AG09319 (cell line): Measurements from ENCODE around the gene TJAP1.
"Not testable (repeated sequence)": the region's sequence is repeated elsewhere in the genome, so short reads cannot be mapped to it uniquely, and the experiment has no call there.

Experiments used
- DNase-seq: peaks from one replicate; pipeline ENCODE4 v3.0.0-alpha.2; 2010; ENCODE audit warnings: low read depth; ENCODE audit errors: extremely low read depth
- TF ChIP-seq, protein P1 (sequence below): IDR thresholded peaks from 2 replicates; pipeline ENCODE4 v1.5.1; 2011; ENCODE audit warnings: low read depth, mild to moderate bottlenecking, inconsistent platforms, low read length, moderate library complexity

TJAP1 gene

GRCh38 chr6:43453831-43454230, 23.5 kb upstream of the TJAP1 start:
- TF ChIP-seq, protein P1, sequence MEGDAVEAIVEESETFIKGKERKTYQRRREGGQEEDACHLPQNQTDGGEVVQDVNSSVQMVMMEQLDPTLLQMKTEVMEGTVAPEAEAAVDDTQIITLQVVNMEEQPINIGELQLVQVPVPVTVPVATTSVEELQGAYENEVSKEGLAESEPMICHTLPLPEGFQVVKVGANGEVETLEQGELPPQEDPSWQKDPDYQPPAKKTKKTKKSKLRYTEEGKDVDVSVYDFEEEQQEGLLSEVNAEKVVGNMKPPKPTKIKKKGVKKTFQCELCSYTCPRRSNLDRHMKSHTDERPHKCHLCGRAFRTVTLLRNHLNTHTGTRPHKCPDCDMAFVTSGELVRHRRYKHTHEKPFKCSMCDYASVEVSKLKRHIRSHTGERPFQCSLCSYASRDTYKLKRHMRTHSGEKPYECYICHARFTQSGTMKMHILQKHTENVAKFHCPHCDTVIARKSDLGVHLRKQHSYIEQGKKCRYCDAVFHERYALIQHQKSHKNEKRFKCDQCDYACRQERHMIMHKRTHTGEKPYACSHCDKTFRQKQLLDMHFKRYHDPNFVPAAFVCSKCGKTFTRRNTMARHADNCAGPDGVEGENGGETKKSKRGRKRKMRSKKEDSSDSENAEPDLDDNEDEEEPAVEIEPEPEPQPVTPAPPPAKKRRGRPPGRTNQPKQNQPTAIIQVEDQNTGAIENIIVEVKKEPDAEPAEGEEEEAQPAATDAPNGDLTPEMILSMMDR = no peak
- DNase-seq = no peak

DNA sequence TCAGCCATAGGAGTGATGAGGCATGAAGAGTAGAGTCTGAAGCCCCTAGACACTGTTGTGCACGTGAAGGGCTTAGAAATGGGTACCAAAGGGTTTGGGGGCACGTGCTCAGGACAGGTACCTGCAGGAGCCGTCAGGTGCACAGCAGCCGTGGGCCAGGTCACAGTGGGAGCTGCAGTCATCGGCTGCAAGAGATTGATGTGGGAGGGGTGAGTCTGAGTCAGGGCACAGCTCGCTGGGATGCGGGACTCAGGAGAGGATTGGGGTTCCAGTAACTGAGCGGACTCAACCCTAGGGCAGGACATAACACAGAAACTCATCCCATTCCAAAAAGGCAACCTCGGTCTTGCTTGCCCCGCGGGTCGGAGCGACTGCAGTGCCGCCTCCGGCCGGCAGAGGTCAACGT, 23.1 kb upstream of the TJAP1 start:
- DNase-seq = no peak
- TF ChIP-seq, protein P1 = peak; percentile 100

DNA sequence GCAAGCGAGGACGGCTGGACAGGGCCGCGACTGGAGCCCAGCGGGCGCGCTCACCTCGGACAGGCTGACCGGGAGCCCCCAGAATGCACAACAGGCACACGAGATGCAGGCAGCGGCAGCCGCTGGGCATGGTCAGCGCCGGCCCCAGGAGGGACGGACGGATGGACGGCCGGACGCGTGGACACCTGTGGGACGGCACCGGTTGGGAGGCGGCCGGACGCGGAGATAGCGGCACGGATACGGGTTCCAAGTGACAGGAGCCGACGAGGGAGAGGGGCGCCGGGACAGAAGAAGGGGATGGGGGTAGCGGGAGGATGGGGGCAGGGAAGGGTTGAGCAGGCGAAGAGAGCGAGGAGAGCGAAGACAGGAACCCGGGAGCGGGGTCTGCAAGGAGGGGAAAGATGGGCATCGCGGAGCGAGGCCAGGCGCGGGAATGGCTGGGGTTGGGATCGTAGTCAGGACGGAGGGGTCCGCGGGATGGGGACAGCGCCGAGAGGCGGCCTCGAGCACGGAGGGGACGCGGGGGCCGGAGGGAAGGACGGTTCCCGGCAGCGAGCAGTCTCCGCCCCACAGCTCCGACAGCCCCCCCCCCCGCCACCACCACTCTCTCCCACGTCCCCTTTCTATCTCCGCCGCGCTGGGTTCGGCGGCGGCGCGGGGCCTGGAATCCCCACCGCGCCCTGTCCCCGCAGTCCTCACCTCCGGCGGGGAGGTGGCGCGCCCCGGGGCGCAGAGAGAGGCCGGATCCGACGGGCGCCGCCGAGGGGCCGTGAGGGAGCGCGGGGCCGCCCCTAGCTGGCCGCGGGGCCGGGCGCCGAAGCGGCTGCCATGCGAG, 22.5 kb upstream of the TJAP1 start:
- TF ChIP-seq, protein P1 = no peak
- peak; percentile 61 for DNase-seq

DNA sequence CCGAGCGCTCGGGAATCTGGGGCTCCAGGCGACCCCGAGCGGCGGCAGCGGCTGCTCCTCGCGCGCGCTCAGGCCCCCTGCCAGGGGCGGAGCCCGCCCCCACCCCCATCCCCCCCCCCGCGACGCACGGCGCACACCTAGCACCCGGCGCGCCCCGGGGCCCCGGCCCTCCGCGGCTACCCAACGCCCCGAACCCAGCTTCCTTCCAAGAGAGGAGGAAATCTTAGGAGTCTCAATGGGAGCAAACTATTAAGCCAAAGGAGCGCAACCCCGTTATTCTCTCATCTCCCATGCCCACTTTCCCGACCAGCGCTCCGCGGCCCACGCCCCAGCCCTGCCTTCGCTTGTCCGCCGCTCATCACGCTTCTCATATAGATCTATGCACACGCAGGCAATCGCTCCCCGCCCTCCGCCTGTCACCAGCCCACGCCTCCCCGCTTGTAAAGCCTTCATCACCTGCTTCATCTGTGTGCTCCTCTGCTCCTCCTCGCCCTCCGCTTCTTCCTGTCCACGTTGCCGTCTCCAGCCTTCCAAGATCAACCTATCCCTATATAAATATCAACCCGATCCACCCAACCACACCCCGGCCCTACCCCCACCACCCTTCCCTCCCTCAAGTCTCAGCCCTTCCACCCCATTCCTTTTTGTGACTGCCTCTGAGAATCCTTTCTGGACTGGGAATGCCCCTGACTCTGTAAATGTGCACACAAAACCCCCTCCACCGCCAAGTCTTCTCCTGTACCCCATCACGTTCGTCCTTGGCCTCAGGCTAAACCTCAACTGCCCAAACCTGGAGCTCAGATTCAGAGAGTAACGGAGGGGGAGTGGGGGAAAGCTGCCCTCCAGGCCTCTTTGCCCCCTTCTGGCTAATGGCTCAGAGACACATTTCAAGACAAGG, 21.6 kb upstream of the TJAP1 start, which contains the start of gene DLK2:
TSS of gene DLK2 (minus strand) at position 18 of the 898 bp plus-strand sequence. CDS start 723 bp downstream, outside the sequence.
- TF ChIP-seq, protein P1 = no peak
- no peak for DNase-seq

GRCh38 chr6:43457643-43458042, 19.7 kb upstream of the TJAP1 start:
- no peak for DNase-seq
- TF ChIP-seq, protein P1 = no peak

- DNase-seq = not testable (repeated sequence)
Measured at GRCh38 chr6:43458154-43458553, 19.2 kb upstream of the TJAP1 start.

DNA sequence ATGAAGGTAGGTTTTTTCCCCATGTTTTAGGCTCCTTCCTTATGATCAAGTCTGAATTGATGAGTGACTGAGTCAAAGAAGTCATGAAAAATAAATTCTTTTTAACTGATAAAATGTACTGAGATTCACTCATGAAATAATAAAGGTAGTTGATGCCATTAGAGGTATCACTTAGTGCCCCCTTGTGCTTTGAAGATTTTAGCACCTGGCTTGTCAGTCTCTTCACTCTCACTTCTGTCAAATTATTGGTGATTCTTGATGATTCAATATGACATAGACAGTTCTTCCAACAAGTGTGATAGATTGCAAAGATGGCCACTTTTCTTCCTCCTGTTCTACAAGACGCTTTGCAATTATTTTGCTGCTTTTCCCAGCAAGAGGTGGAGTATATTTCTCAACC, 17.8 kb upstream of the TJAP1 start:
- TF ChIP-seq, protein P1 = no peak
- no peak for DNase-seq
